Activated naive CD4-positive, alpha-beta T cell treated with anti-CD3 and anti-CD28 coated beads, Interleukin-2, amount 50 U/mL, for 24 hours (primary cell): Measurements from ENCODE around the gene POLE.

Source experiments
- H3K27ac Mint-ChIP-seq: one replicate; pipeline ENCODE4 v1.8.0; 2021; ENCODE audit warnings: mild to moderate bottlenecking, mixed read lengths
- H3K27me3 Mint-ChIP-seq: one replicate; pipeline ENCODE4 v1.8.0; 2021; ENCODE audit warnings: mixed read lengths
- H3K36me3 Mint-ChIP-seq: one replicate; pipeline ENCODE4 v1.8.0; 2021; ENCODE audit warnings: mixed read lengths
- H3K4me1 Mint-ChIP-seq: one replicate; pipeline ENCODE4 v1.8.0; 2021; ENCODE audit warnings: mixed read lengths
- H3K4me3 Mint-ChIP-seq: one replicate; pipeline ENCODE4 v1.8.0; 2021; ENCODE audit warnings: mild to moderate bottlenecking, mixed read lengths
- H3K9me3 Mint-ChIP-seq: one replicate; pipeline ENCODE4 v1.8.0; 2021; ENCODE audit warnings: mixed read lengths

The POLE gene, protein sequence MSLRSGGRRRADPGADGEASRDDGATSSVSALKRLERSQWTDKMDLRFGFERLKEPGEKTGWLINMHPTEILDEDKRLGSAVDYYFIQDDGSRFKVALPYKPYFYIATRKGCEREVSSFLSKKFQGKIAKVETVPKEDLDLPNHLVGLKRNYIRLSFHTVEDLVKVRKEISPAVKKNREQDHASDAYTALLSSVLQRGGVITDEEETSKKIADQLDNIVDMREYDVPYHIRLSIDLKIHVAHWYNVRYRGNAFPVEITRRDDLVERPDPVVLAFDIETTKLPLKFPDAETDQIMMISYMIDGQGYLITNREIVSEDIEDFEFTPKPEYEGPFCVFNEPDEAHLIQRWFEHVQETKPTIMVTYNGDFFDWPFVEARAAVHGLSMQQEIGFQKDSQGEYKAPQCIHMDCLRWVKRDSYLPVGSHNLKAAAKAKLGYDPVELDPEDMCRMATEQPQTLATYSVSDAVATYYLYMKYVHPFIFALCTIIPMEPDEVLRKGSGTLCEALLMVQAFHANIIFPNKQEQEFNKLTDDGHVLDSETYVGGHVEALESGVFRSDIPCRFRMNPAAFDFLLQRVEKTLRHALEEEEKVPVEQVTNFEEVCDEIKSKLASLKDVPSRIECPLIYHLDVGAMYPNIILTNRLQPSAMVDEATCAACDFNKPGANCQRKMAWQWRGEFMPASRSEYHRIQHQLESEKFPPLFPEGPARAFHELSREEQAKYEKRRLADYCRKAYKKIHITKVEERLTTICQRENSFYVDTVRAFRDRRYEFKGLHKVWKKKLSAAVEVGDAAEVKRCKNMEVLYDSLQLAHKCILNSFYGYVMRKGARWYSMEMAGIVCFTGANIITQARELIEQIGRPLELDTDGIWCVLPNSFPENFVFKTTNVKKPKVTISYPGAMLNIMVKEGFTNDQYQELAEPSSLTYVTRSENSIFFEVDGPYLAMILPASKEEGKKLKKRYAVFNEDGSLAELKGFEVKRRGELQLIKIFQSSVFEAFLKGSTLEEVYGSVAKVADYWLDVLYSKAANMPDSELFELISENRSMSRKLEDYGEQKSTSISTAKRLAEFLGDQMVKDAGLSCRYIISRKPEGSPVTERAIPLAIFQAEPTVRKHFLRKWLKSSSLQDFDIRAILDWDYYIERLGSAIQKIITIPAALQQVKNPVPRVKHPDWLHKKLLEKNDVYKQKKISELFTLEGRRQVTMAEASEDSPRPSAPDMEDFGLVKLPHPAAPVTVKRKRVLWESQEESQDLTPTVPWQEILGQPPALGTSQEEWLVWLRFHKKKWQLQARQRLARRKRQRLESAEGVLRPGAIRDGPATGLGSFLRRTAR (N-terminal part only)

DNA sequence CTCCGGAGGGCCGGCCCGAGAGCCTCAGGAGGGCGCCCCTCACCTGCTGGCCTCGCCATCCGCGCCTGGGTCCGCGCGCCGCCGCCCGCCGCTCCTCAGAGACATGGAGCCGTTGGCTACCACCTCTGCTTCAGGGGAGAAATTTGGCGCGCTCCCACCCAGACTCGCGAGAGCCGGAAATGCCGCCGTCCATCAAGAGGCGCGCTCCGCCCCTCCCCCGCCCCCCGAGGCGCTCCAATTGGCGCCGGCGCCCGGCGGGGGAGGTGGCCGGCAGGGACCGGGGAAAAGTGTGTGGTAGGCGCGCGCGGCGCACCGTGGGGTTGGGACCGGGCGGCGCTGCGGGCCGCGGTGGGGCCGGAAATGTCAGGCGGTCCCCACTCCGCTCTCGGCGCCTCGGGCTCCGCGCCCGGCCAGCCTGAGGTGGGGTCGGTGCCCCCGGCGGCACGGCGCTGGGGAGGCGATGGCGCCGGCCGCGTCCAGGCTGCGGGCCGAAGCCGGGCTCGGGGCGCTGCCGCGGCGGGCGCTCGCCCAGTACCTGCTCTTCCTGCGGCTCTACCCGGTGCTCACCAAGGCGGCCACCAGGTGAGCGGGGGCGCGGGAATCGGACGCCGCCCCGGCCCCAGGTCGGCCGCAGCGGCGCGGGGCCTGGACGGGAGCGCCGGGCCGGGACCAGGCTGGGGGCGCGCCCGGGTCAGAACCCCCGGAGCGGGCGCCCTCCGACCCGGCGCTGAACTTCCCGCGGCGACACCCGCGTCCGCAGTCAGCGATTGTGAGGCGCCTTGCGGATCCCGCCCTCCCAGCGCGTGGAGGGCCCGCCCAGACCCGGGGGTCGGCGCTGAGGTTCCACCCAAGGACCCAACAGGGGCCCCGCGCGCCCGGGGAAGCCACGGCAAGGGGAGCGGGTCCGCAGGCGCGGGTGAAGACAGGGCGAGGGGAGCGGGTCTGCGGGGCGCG is at the start of gene POLE, which contains the start of gene PXMP2:
Gene POLE (minus strand): TSS at position 132 of the 954 bp plus-strand sequence. CDS start 27 bp downstream, at position 105.
Gene PXMP2 (plus strand): TSS at position 377 of the 954 bp plus-strand sequence. CDS start 84 bp downstream, at position 461.
- H3K27ac Mint-ChIP-seq: peak within 1 kb of the TSS; percentile 62
- peaks cover 27% of the 10 kb centered on the region for H3K4me1 Mint-ChIP-seq

DNA sequence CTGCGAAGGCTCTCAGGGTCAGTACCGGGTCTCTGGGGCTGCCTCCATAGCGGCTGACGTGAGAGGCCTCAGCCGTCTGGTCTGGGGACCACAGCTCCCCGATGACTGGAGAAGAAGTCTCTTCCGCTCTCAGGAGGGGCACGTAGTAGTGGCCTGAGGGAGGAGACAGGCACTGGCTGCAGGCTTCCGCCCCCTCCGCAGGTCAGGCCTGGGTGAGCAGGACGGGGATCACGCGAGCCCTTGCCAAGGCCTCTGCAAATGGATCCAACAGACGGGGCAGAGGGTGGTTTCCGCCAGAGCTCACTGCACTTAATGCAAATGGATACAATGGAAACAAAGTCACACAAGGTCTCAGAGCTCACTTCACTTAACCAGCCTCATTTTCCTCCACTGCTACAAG is 49.8 kb upstream of the POLE start:
- Mint-ChIP-seq H3K4me3 (no peak overlapping the region), H3K27ac (peak overlapping the region; percentile 30), H3K27me3 (no peaks in the 10 kb centered on the region), H3K36me3 (peaks cover 23% of the 10 kb centered on the region), H3K4me1 (peaks cover 2% of the 10 kb centered on the region), H3K9me3 (no peaks in the 10 kb centered on the region)

More for the DNA sequence above, at the start of gene POLE, which contains the start of gene PXMP2:
- Mint-ChIP-seq H3K9me3 (no peaks in the 10 kb centered on the region), H3K4me3 (peak within 1 kb of the TSS; percentile 85), H3K27me3 (no peaks in the 10 kb centered on the region), H3K36me3 (no peaks in the 10 kb centered on the region)

DNA sequence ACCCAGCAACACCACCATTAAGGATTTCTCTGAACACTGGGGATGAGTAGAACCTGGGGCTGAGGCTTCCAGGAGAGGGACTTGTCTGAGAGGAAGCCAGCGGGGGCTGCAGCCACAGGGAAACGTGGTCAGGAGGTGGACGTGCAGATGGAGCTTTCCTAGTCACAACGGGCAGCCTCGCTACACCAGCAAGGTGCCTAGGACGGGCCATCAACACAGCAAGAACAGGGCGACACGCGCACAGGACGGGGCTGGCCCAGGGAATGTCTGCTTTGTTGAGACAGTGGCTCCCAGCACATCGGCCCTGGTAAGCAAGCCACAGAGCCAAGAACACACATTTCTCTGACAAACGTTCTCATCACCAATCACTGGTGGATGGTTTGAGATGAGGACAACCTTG is 49.2 kb upstream of the POLE start:
- Mint-ChIP-seq H3K36me3 (peaks cover 28% of the 10 kb centered on the region), H3K4me1 (no peaks in the 10 kb centered on the region), H3K27me3 (no peaks in the 10 kb centered on the region), H3K9me3 (no peaks in the 10 kb centered on the region), H3K27ac (no peak overlapping the region), H3K4me3 (no peak overlapping the region)

DNA sequence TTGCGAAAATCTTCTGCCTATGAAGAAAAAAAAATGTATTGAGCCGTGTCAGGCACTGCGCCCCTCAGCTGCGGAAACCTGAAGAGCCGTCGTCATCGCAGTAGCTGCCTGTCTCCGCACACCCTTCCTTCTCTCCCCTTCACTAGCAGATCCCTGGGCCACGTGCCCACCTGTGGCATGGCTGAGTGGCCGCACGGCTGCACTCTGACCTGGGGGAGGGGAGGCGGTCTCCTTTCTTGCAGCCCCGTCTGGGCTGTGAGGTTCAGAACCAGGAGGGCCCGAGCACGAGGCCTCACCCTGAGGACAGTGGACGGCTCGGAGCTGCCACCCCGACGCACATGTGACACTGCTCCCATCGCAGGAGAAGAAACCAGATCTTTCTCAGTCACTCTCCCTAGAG is 48.4 kb upstream of the POLE start:
- H3K27me3 Mint-ChIP-seq: no peaks in the 10 kb centered on the region

DNA sequence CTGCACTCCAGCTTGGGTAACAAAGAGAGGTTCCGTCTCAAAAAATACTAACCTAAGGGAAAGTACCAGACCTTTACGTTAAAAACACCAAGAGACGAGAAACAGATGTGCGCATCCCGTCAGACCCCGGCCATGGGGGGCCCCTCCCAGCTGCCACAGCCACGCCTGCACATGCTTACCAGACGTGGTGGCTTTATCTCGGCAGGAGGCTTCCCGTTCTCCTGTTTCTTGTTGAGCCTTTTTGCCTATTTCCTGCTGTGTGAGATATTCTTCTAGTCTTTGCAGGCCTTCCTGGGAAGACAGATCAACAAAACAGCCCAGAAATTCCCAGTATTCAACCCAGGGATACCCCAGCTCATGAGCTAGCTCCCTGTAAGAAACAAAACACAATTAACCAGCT is 47.1 kb upstream of the POLE start:
- peaks cover 5% of the 10 kb centered on the region for H3K4me1 Mint-ChIP-seq
- H3K27me3 Mint-ChIP-seq: no peaks in the 10 kb centered on the region
- H3K9me3 Mint-ChIP-seq: no peaks in the 10 kb centered on the region
- H3K36me3 Mint-ChIP-seq: peaks cover 33% of the 10 kb centered on the region
- no peak overlapping the region for H3K4me3 Mint-ChIP-seq
- H3K27ac Mint-ChIP-seq: no peak overlapping the region

More for the DNA sequence above, 48.4 kb upstream of the POLE start:
- Mint-ChIP-seq H3K9me3 (no peaks in the 10 kb centered on the region), H3K4me1 (no peaks in the 10 kb centered on the region), H3K4me3 (no peak overlapping the region), H3K27ac (no peak overlapping the region), H3K36me3 (peaks cover 28% of the 10 kb centered on the region)

DNA sequence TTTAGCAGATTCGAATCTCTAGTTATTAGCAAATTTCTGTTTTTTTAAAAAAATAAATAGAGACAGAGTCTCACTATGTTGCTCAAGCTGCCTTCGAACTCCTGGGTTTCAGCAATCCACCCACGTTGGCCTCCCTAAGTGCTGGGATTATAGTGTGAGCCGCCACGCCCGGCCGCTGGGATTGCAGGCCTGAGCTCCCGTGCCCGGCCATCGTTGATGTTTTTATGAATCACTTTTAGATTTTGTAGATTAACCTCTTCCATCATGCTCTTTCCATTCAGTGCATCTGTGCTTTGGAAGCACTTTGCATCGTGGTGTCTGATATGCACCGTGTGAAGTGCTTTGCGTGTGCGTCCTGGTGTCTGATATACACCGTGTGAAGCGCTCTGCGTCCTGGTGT is 44.4 kb upstream of the POLE start:
- Mint-ChIP-seq H3K9me3 (no peaks in the 10 kb centered on the region), H3K27ac (no peak overlapping the region), H3K27me3 (no peaks in the 10 kb centered on the region), H3K36me3 (peaks cover 34% of the 10 kb centered on the region), H3K4me3 (no peak overlapping the region), H3K4me1 (peaks cover 5% of the 10 kb centered on the region)

DNA sequence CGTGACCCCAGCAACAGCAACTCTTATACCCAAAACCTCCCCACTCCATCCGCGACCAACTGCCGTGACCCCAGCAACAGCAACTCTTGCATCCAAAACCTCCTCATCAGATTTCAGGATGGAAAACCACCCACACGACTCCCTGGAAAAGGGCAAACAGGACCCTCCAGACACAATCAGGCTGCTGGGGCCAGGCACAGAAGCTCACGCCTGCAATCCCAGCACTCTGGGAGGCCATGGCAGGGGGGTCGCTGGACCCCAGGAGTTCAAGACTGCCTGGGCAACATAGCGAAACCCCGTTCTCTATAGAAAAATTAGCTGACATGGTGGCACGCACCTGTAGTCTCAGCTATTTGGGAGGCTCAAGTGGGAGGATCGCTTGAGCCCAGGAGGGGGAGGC is 43.2 kb upstream of the POLE start:
- peak overlapping the region; percentile 52 for H3K27ac Mint-ChIP-seq
- H3K9me3 Mint-ChIP-seq: no peaks in the 10 kb centered on the region
- H3K4me1 Mint-ChIP-seq: peaks cover 5% of the 10 kb centered on the region
- peaks cover 36% of the 10 kb centered on the region for H3K36me3 Mint-ChIP-seq
- no peak overlapping the region for H3K4me3 Mint-ChIP-seq
- H3K27me3 Mint-ChIP-seq: no peaks in the 10 kb centered on the region

DNA sequence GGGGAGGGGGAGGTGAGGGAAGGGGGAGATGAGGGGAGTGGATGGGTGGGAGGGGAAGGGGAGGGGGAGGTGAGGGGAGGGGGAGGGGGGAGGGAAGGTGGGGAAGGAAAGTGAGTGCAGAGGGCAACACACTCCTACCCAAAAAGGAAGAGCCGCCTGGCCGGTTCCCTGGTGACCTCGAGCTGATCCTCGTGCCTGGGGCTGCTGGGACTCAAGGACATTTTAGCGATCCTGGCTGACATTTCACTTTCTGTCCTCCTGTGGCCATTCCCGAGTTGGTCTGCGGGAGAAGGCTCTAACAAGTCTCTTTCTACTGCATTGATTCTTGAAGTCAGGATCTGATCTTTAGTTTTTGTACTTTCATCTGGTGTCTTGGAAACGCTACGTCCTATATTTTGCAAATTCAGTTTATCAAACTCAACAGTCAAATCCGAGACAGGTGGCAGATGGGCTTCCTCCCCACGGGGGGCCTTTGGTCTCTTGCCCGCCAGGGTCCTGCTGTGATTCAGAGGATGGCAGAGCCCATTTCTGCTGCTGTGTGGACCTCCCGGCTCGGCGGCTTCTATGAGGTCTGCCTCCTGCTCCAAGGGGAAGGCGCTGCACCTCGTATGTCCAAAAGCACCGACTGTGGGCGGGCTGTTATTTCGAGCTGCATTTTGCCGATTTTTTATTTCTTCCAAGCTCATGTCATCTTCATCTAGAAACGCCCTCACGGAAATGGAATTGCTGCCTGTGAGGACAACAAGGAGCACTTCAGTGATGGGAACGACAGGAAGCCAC is 42.6 kb upstream of the POLE start:
- H3K36me3 Mint-ChIP-seq: peaks cover 36% of the 10 kb centered on the region
- no peaks in the 10 kb centered on the region for H3K27me3 Mint-ChIP-seq
- peak overlapping the region; percentile 52 for H3K27ac Mint-ChIP-seq
- peaks cover 5% of the 10 kb centered on the region for H3K4me1 Mint-ChIP-seq
- no peak overlapping the region for H3K4me3 Mint-ChIP-seq
- no peaks in the 10 kb centered on the region for H3K9me3 Mint-ChIP-seq

DNA sequence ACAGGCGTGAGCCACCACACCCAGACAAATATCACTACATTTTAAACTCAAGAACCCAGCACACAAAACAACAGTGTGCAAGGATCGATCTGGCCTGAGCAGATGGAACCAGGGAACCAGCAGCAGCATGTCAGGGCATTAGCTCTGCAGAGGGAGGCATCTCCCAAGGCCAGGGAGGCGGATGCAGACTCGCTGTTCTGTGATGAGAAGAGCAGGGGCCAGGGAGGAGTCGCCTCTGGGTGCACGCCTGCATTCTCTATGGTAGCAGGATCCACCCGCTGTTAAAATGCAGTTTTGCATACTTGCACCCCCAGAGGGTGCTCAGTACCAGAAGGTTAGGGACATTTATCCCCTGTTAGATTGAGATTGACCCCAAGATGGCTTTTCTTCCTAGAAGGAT is 41.4 kb upstream of the POLE start:
- H3K27ac Mint-ChIP-seq: no peak overlapping the region
- no peaks in the 10 kb centered on the region for H3K9me3 Mint-ChIP-seq
- peaks cover 5% of the 10 kb centered on the region for H3K4me1 Mint-ChIP-seq
- peaks cover 35% of the 10 kb centered on the region for H3K36me3 Mint-ChIP-seq
- no peak overlapping the region for H3K4me3 Mint-ChIP-seq
- no peaks in the 10 kb centered on the region for H3K27me3 Mint-ChIP-seq

DNA sequence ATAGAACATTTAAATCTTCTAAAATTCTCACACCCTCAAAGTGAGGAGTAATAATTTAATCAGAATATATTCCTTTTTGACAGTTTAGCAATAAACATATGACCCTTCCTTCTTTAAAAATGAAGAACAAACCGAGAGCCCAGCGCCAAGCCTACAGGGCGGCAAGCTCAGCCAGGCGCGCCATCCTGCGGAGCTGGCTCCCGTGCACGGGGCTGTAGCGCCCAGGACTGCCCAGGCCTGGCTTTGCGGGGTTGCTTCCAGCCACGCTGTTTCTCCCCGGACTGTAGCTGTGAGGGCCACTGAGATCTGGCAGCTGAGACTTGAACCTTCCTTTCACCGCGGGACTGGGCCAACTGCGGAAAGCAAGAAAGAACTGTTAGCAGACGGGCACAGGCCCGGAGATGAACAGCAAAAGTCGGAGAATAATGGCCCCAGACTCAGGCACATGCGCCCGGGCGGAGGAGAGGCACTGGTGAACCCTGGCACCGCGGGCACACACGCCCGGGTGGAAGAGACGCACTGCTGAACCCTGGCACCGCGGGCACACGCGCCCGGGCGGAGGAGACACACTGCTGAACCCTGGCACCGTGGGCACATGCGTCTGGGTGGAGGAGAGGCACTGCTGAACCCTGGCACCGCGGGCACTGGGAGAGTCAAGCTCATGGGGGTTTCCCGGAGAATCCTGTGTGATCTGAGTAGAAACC is 40.1 kb upstream of the POLE start:
- H3K4me1 Mint-ChIP-seq: peaks cover 5% of the 10 kb centered on the region
- H3K36me3 Mint-ChIP-seq: peaks cover 24% of the 10 kb centered on the region
- H3K27me3 Mint-ChIP-seq: no peaks in the 10 kb centered on the region
- H3K4me3 Mint-ChIP-seq: no peak overlapping the region
- H3K27ac Mint-ChIP-seq: no peak overlapping the region
- H3K9me3 Mint-ChIP-seq: no peaks in the 10 kb centered on the region

DNA sequence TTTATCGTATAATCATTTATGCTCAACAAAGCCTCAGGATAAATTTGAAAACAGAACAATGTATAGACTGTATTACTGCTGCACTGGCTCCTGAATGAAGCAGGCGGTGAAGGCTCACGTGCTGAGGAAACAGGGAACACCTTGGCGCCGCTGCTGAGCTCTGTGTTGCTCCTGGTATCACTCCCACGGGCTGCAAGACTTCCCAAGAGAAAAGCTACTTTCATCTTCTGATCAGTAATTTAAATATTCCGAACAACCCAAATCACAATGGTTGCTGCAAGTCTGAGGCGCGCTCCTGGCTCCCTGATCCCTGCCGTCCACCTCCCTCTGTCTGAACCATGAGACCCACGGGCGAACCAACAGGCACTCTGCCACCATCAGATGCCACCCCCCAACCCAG is 39.2 kb upstream of the POLE start:
- Mint-ChIP-seq H3K27ac (no peak overlapping the region), H3K9me3 (no peaks in the 10 kb centered on the region), H3K4me1 (peaks cover 5% of the 10 kb centered on the region), H3K4me3 (no peak overlapping the region), H3K36me3 (peaks cover 19% of the 10 kb centered on the region), H3K27me3 (no peaks in the 10 kb centered on the region)

DNA sequence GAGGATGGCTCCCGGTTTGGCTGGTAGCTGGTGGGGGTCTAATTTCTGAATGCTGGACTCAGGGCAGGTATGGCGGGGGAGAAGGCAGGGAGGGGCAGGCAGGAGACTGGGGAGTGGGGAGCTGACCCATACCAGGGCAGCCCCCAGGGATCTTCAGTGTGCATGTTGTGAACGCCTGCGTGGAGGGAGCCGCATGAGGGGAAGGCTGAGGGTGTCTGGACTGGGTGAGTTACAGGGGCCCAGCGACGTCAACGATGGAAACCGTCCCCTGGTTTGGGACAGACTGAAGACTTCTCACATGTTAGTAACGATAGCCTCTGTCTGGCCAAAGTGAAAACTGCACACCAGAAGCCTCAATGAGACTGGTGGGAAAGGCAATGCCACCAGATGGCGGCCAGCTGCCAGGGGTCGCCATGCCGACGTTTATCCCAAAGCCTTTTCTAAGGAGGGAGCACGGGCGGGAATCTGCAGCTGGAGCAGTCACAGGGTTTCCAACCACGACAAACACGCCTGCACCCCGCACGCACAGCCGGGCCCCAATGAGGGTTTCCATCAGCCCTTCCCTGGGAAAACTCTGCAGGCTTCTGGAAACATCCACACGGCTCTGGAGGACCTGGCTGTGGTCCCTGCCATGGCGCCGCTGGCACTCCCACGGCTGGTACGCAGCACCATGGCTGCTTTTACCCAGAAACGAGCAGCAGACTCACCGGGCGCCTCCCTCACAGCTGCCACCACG is 37.5 kb upstream of the POLE start:
- Mint-ChIP-seq H3K4me3 (no peak overlapping the region), H3K4me1 (peaks cover under 1% of the 10 kb centered on the region), H3K9me3 (no peaks in the 10 kb centered on the region), H3K27me3 (no peaks in the 10 kb centered on the region), H3K36me3 (peaks cover 16% of the 10 kb centered on the region), H3K27ac (peak overlapping the region; percentile 46)

DNA sequence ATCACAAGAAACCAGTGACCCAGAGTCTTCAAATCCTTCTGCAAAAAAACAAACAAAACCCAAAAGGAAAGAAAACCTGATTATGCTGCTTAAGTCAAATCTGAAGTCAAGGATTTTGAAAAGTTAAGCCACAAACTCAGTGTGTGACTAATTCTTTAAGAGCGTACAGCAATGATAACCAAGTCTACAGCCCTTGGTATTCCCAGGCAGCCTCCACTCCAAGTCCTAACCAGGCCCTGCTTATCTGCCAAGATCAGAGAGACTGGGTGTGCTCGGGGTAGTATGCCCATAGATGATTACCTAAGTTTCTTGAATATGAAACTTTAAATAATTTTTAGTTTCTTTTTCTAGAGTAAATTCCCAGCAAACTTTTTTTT is 36.6 kb upstream of the POLE start:
- peaks cover 13% of the 10 kb centered on the region for H3K36me3 Mint-ChIP-seq

More for the DNA sequence above, 36.6 kb upstream of the POLE start:
- Mint-ChIP-seq H3K27ac (no peak overlapping the region), H3K4me1 (no peaks in the 10 kb centered on the region), H3K4me3 (no peak overlapping the region), H3K27me3 (no peaks in the 10 kb centered on the region), H3K9me3 (no peaks in the 10 kb centered on the region)
